PC-9 (cell line): Measurements from ENCODE around the gene MTCL1. TPM values are rescaled to one million over a fixed set of nuclear protein-coding genes. Genes with fewer than 3 reads are reported as not detected.

Source experiments
- BruUV-seq: library from RNA; stranded (reverse); fragments of 400-500 nt; replicated peaks from 2 replicates; lab custom pipeline; 2021; lab: Mats Ljungman, UMichigan
- CTCF ChIA-PET: fragments of 300-600 bp; sonication (Branson Sonifier 250); formaldehyde crosslinking; loops from one replicate; lab custom pipeline; 2022; ENCODE audit warnings: antibody characterized with exemption; lab: Charles Lee
- POLR2A ChIA-PET: fragments of 300-600 bp; sonication (Branson Sonifier 250); formaldehyde crosslinking; loops from one replicate; lab custom pipeline; 2022; ENCODE audit warnings: antibody characterized with exemption; ENCODE audit not compliant: unreplicated experiment; lab: Charles Lee
- DNase-seq, 2 experiments: peaks; one replicate each; pipeline versions ENCODE4 v3.0.0 to v3.0.0-alpha.2; 2015 to 2022; ENCODE audit warnings: mixed read lengths in 1 of 2
- H2AFZ ChIP-seq: fragments of 200-600 bp; sonication (generic); 2 replicates; pipeline ENCODE4 v1.8.1; 2017; ENCODE audit warnings: antibody characterized with exemption
- H3F3A ChIP-seq: fragments of 200-600 bp; sonication (generic); 2 replicates; pipeline ENCODE4 v1.8.1; 2017; ENCODE audit warnings: antibody characterized with exemption, mild to moderate bottlenecking, low read depth; ENCODE audit not compliant: insufficient read depth
- H3K27ac ChIP-seq: fragments of 200-600 bp; sonication (generic); 2 replicates; pipeline ENCODE4 v1.6.1; 2016; ENCODE audit warnings: mixed run types
- H3K27me3 ChIP-seq: fragments of 200-600 bp; sonication (generic); 2 replicates; pipeline ENCODE4 v1.6.1; 2016; ENCODE audit warnings: low read depth, mixed run types; ENCODE audit not compliant: insufficient read depth
- H3K36me3 ChIP-seq: fragments of 200-600 bp; sonication (generic); 2 replicates; pipeline ENCODE4 v1.6.1; 2016; ENCODE audit warnings: low read depth, mixed run types
- H3K4me1 ChIP-seq: fragments of 200-600 bp; sonication (generic); replicated peaks from 2 replicates; pipeline ENCODE4 v1.6.1; 2016; ENCODE audit warnings: mixed run types; ENCODE audit not compliant: insufficient read depth
- H3K4me2 ChIP-seq: fragments of 200-600 bp; sonication (generic); 2 replicates; pipeline ENCODE4 v1.6.1; 2017; ENCODE audit warnings: mixed run types
- H3K4me3 ChIP-seq: fragments of 200-600 bp; sonication (generic); 2 replicates; pipeline ENCODE4 v1.6.1; 2016; ENCODE audit warnings: mixed run types
- H3K79me2 ChIP-seq: fragments of 200-600 bp; sonication (generic); 2 replicates; pipeline ENCODE4 v1.6.1; 2017; ENCODE audit warnings: low read depth, mixed run types
- H3K9me2 ChIP-seq: fragments of 200-600 bp; sonication (generic); 2 replicates; pipeline ENCODE4 v1.8.1; 2017; ENCODE audit warnings: mild to moderate bottlenecking; ENCODE audit not compliant: insufficient read depth
- H3K9me3 ChIP-seq: fragments of 200-600 bp; sonication (generic); 2 replicates; pipeline ENCODE4 v1.8.1; 2016; ENCODE audit warnings: low read depth; ENCODE audit not compliant: insufficient read depth
- H4K20me1 ChIP-seq: fragments of 200-600 bp; sonication (generic); 2 replicates; pipeline ENCODE4 v1.8.1; 2017; ENCODE audit not compliant: insufficient read depth
- CTCF ChIP-seq: fragments of 200-600 bp; sonication (generic); conservative IDR thresholded peaks from 2 replicates; pipeline ENCODE4 v1.6.1; 2017; ENCODE audit warnings: mixed run types, antibody characterized with exemption, mild to moderate bottlenecking, moderate library complexity
- EZH2 ChIP-seq: fragments of 200-600 bp; sonication (generic); IDR thresholded peaks from 2 replicates; pipeline ENCODE4 v1.8.0; 2017; ENCODE audit warnings: antibody characterized with exemption, low read depth
- intact Hi-C: fragments of 100-400 bp; cut with micrococcal nuclease; formaldehyde crosslinking; loops from one replicate; pipeline ENCODE4 v1.10.0; 2022; ENCODE audit not compliant: unreplicated experiment
- total RNA-seq: library from RNA; stranded (reverse); gene quantifications from 2 replicates; pipeline ENCODE4 v1.2.3, GENCODE V29; 2021

The MTCL1 gene
- total RNA-seq, 1 experiment from 2014 or later = 29.6 TPM

GRCh38 chr18:8762968-8763367, 57.6 kb downstream of the MTCL1 start:
- Histone ChIP-seq H3K79me2 (no peaks in the 10 kb centered on the region), H3K27me3 (no peaks in the 10 kb centered on the region), H3K9me3 (no peaks in the 10 kb centered on the region), H3K9me2 (no peaks in the 10 kb centered on the region), H3K4me3 (no peak overlapping the region), H3K4me2 (no peak overlapping the region), H3K4me1 (no peaks in the 10 kb centered on the region), H3K27ac (no peak overlapping the region), H4K20me1 (no peaks in the 10 kb centered on the region), H2AFZ (no peak overlapping the region), H3K36me3 (no peaks in the 10 kb centered on the region), H3F3A (no peaks in the 10 kb centered on the region)
- intact Hi-C loops = no loop called here
- DNase-seq = no peak
- ChIA-PET POLR2A (no interaction called here), CTCF (no interaction called here)
- BruUV-seq = no TSS peak
- TF ChIP-seq CTCF (no peak), EZH2 (no peak)

GRCh38 chr18:8763611-8764010, 58.3 kb downstream of the MTCL1 start:
- Histone ChIP-seq H3K9me2 (no peaks in the 10 kb centered on the region), H3K79me2 (no peaks in the 10 kb centered on the region), H3K27ac (no peak overlapping the region), H3K4me2 (no peak overlapping the region), H3K4me1 (no peaks in the 10 kb centered on the region), H3K36me3 (no peaks in the 10 kb centered on the region), H4K20me1 (no peaks in the 10 kb centered on the region), H3K4me3 (no peak overlapping the region), H3K9me3 (no peaks in the 10 kb centered on the region), H3K27me3 (no peaks in the 10 kb centered on the region), H3F3A (no peaks in the 10 kb centered on the region), H2AFZ (no peak overlapping the region)
- ChIA-PET CTCF (no interaction called here), POLR2A (no interaction called here)
- BruUV-seq = no TSS peak
- no peak for DNase-seq
- TF ChIP-seq CTCF (no peak), EZH2 (no peak)
- intact Hi-C loops = no loop called here

GRCh38 chr18:8765783-8766463, 60.6 kb downstream of the MTCL1 start:
- Histone ChIP-seq H3F3A (no peaks in the 10 kb centered on the region), H3K36me3 (no peaks in the 10 kb centered on the region), H2AFZ (no peak overlapping the region), H3K27ac (no peak overlapping the region), H3K9me3 (no peaks in the 10 kb centered on the region), H3K4me3 (no peak overlapping the region), H3K79me2 (no peaks in the 10 kb centered on the region), H3K9me2 (no peaks in the 10 kb centered on the region), H3K27me3 (no peaks in the 10 kb centered on the region), H3K4me1 (no peaks in the 10 kb centered on the region), H3K4me2 (no peak overlapping the region), H4K20me1 (no peaks in the 10 kb centered on the region)
- ChIA-PET POLR2A (interaction anchor here (0.6 kb wide), 1 partner anchor 61 kb away, joined by 3 read pairs; no protein-coding TSS in a partner anchor), CTCF (no interaction called here)
- TF ChIP-seq EZH2 (no peak), CTCF (no peak)
- intact Hi-C loops = no loop called here
- DNase-seq = no peak
- no TSS peak for BruUV-seq
